ENCODE data around the gene FXN. TPM values are rescaled to one million over a fixed set of nuclear protein-coding genes. Genes with fewer than 3 reads are reported as not detected.

Gene FXN
- total RNA-seq, 1 donor from 2014 or later: 22.7 TPM

DNA sequence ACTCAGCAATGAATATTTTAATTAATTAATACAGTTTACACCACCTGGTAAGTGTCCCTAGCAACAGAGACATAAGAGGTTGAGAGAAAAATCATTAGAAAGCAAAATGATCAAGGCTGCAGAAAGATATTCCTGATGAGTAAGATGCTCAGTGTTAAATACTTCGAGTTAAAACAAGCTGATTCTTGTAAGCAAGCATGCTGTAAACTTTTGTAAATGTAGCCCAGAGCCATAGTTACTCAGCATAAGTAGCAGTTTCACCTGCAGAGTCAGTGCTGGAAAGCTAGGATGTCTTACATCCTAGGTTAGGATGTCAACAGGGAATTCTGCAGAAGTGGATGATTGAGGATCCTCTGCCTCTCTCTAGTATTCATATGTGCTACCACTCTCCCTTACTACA, 25.8 kb upstream of the FXN start:
- Mint-ChIP-seq H3K9me3 (ENCODE audit: unreplicated experiment) (no peaks in the 10 kb centered on the region), H3K27me3 (ENCODE audit: low read depth, unreplicated experiment) (peaks cover 10% of the 10 kb centered on the region), H3K4me1 (ENCODE audit: low read depth, unreplicated experiment) (no peaks in the 10 kb centered on the region), H3K36me3 (ENCODE audit: low read depth, unreplicated experiment) (no peaks in the 10 kb centered on the region), H3K27ac (ENCODE audit: unreplicated experiment) (no peak overlapping the region), H3K4me3 (ENCODE audit: unreplicated experiment) (no peak overlapping the region)
- no peaks in the 10 kb centered on the region for H3K36me3 ChIP-seq (ENCODE audit: insufficient read depth, low read length)
- no peak for DNase-seq (ENCODE audit: low read depth)
- H3K9me3 ChIP-seq (ENCODE audit: insufficient read depth, low read depth, low read length): no peaks in the 10 kb centered on the region
- H3K4me2 ChIP-seq (ENCODE audit: low read length): no peak overlapping the region
- no peaks in the 10 kb centered on the region for H3K79me2 ChIP-seq (ENCODE audit: insufficient read depth, low read length)
- H3K27ac ChIP-seq (ENCODE audit: low read depth, low read length): no peak overlapping the region
- no peak overlapping the region for H2AFZ ChIP-seq (ENCODE audit: low read depth, low read length)
- H3K9ac ChIP-seq (ENCODE audit: low read length): no peak overlapping the region
- no peak for FAIRE-seq
- TF ChIP-seq, protein P1, sequence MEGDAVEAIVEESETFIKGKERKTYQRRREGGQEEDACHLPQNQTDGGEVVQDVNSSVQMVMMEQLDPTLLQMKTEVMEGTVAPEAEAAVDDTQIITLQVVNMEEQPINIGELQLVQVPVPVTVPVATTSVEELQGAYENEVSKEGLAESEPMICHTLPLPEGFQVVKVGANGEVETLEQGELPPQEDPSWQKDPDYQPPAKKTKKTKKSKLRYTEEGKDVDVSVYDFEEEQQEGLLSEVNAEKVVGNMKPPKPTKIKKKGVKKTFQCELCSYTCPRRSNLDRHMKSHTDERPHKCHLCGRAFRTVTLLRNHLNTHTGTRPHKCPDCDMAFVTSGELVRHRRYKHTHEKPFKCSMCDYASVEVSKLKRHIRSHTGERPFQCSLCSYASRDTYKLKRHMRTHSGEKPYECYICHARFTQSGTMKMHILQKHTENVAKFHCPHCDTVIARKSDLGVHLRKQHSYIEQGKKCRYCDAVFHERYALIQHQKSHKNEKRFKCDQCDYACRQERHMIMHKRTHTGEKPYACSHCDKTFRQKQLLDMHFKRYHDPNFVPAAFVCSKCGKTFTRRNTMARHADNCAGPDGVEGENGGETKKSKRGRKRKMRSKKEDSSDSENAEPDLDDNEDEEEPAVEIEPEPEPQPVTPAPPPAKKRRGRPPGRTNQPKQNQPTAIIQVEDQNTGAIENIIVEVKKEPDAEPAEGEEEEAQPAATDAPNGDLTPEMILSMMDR (IDR thresholded peaks at IDR 0.05; ENCODE audit: insufficient read depth, low read depth, low read length): no peak
- no peak for TF ChIP-seq EZH2 (IDR thresholded peaks at IDR 0.05; ENCODE audit: insufficient read depth, low read length)
- H3K4me1 ChIP-seq (ENCODE audit: insufficient read depth, low read length): no peaks in the 10 kb centered on the region
- no peaks in the 10 kb centered on the region for H3K27me3 ChIP-seq (ENCODE audit: insufficient read depth, low read length)
- no peak overlapping the region for H3K4me3 ChIP-seq (ENCODE audit: insufficient read depth, low read depth, low read length)
- no peaks in the 10 kb centered on the region for H4K20me1 ChIP-seq (ENCODE audit: insufficient read depth, low read length)

DNA sequence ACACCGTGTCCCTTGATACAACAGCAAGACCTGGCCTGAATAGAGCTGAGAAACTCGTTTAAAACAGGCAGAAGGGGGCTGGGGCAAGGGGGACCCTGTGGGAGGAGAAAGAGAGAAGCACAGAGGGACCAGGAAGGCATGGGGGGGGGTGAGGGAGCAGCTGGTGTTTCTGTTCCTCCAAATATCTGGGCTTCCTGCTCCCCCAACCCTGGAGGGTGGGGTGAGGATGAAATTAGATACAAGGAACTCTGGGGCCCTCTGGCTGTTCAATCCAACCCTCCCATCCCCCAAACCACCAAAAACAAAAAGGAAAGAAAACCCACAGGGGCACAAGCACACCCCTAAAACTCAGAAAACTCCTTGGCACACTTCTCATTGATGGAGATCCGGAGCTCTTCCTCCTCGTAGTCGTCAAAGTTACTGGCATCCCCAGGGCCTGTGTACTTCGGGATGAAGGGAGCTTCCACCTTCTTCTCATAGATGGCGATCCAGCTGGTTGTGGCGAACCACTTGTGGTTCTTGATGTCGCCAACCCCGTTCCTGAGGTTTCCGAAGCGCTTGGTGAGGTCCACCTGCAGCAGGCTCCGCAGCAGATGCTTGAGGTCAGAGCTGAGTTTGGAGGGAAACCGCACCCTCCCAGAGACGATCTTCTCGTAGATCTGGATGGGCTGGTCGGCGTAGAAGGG, 22.7 kb upstream of the FXN start:
- Mint-ChIP-seq H3K9me3 (ENCODE audit: unreplicated experiment) (no peaks in the 10 kb centered on the region), H3K4me1 (ENCODE audit: low read depth, unreplicated experiment) (no peaks in the 10 kb centered on the region), H3K27ac (ENCODE audit: unreplicated experiment) (no peak overlapping the region), H3K27me3 (ENCODE audit: low read depth, unreplicated experiment) (peaks cover 10% of the 10 kb centered on the region), H3K36me3 (ENCODE audit: low read depth, unreplicated experiment) (no peaks in the 10 kb centered on the region), H3K4me3 (ENCODE audit: unreplicated experiment) (no peak overlapping the region)
- Histone ChIP-seq H3K9me3 (ENCODE audit: insufficient read depth, low read depth, low read length) (no peaks in the 10 kb centered on the region), H3K4me2 (ENCODE audit: low read length) (no peak overlapping the region), H3K36me3 (ENCODE audit: insufficient read depth, low read length) (no peaks in the 10 kb centered on the region), H3K27ac (ENCODE audit: low read depth, low read length) (no peak overlapping the region), H2AFZ (ENCODE audit: low read depth, low read length) (no peak overlapping the region), H4K20me1 (ENCODE audit: insufficient read depth, low read length) (no peaks in the 10 kb centered on the region), H3K4me1 (ENCODE audit: insufficient read depth, low read length) (no peaks in the 10 kb centered on the region), H3K79me2 (ENCODE audit: insufficient read depth, low read length) (no peaks in the 10 kb centered on the region), H3K9ac (ENCODE audit: low read length) (no peak overlapping the region), H3K4me3 (ENCODE audit: insufficient read depth, low read depth, low read length) (no peak overlapping the region), H3K27me3 (ENCODE audit: insufficient read depth, low read length) (peaks cover 7% of the 10 kb centered on the region)
- FAIRE-seq (no peak), DNase-seq (ENCODE audit: low read depth) (no peak)
- no peak for TF ChIP-seq EZH2 (IDR thresholded peaks at IDR 0.05; ENCODE audit: insufficient read depth, low read length)
- TF ChIP-seq, protein P1 (IDR thresholded peaks at IDR 0.05; ENCODE audit: insufficient read depth, low read depth, low read length): no peak

DNA sequence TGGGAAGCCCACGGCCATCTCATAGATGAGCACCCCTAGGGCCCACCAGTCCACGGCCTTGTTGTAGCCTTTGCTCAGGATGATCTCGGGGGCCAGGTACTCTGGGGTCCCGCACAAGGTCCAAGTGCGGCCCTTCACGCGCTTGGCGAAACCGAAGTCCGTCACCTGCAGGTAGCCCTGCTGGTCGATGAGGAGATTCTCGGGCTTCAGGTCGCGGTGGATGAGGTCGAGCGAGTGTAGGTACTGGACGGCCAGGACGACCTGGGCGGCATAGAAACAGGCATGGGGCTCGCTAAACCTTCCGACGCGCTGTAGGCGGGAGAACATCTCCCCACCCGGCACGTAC, 22.2 kb upstream of the FXN start:
- Histone ChIP-seq H3K4me2 (ENCODE audit: low read length) (no peak overlapping the region), H3K9me3 (ENCODE audit: insufficient read depth, low read depth, low read length) (no peaks in the 10 kb centered on the region), H3K36me3 (ENCODE audit: insufficient read depth, low read length) (no peaks in the 10 kb centered on the region), H3K79me2 (ENCODE audit: insufficient read depth, low read length) (no peaks in the 10 kb centered on the region), H3K4me1 (ENCODE audit: insufficient read depth, low read length) (no peaks in the 10 kb centered on the region), H4K20me1 (ENCODE audit: insufficient read depth, low read length) (no peaks in the 10 kb centered on the region), H2AFZ (ENCODE audit: low read depth, low read length) (no peak overlapping the region), H3K4me3 (ENCODE audit: insufficient read depth, low read depth, low read length) (no peak overlapping the region), H3K9ac (ENCODE audit: low read length) (no peak overlapping the region), H3K27me3 (ENCODE audit: insufficient read depth, low read length) (peaks cover 7% of the 10 kb centered on the region), H3K27ac (ENCODE audit: low read depth, low read length) (no peak overlapping the region)
- no peak for DNase-seq (ENCODE audit: low read depth)
- no peaks in the 10 kb centered on the region for H3K36me3 Mint-ChIP-seq (ENCODE audit: low read depth, unreplicated experiment)
- peaks cover 12% of the 10 kb centered on the region for H3K27me3 Mint-ChIP-seq (ENCODE audit: low read depth, unreplicated experiment)
- no peaks in the 10 kb centered on the region for H3K9me3 Mint-ChIP-seq (ENCODE audit: unreplicated experiment)
- no peak overlapping the region for H3K4me3 Mint-ChIP-seq (ENCODE audit: unreplicated experiment)
- FAIRE-seq: no peak
- H3K27ac Mint-ChIP-seq (ENCODE audit: unreplicated experiment): no peak overlapping the region
- TF ChIP-seq, protein P1 (IDR thresholded peaks at IDR 0.05; ENCODE audit: insufficient read depth, low read depth, low read length): no peak
- no peak for TF ChIP-seq EZH2 (IDR thresholded peaks at IDR 0.05; ENCODE audit: insufficient read depth, low read length)
- H3K4me1 Mint-ChIP-seq (ENCODE audit: low read depth, unreplicated experiment): no peaks in the 10 kb centered on the region
